Measurements from ENCODE around the gene GOPC.

GOPC gene

GRCh38 chr6:117605169-117605826, 3.0 kb upstream of the GOPC start:
- peak; percentile 79 for DNase-seq (ENCODE audit: low read depth)
- H3K4me3 ChIP-seq (ENCODE audit: low read length), result no peak overlapping the region
- peak; percentile 93 for TF ChIP-seq CTCF (conservative IDR thresholded peaks at IDR 0.05; ENCODE audit: low read length)

- DNase-seq (ENCODE audit: low read depth), result no peak
- no peak for TF ChIP-seq CTCF (conservative IDR thresholded peaks at IDR 0.05; ENCODE audit: low read length)
These were observed 1.5 kb upstream of the GOPC start for GRCh38 chr6:117603821-117604220.

GRCh38 chr6:117602899-117603588, 733 bp upstream of the GOPC start:
- peak overlapping the region; percentile 91 for H3K4me3 ChIP-seq (ENCODE audit: low read length)
- no peak for TF ChIP-seq CTCF (conservative IDR thresholded peaks at IDR 0.05; ENCODE audit: low read length)
- DNase-seq (ENCODE audit: low read depth), result no peak

More at GRCh38 chr6:117603821-117604220, 1.5 kb upstream of the GOPC start:
- no peak overlapping the region for H3K4me3 ChIP-seq (ENCODE audit: low read length)

GRCh38 chr6:117601811-117602150, 530 bp downstream of the GOPC start:
- H3K4me3 ChIP-seq (ENCODE audit: low read length), result peak overlapping the region; percentile 91
- TF ChIP-seq CTCF (conservative IDR thresholded peaks at IDR 0.05; ENCODE audit: low read length), result no peak
- no peak for DNase-seq (ENCODE audit: low read depth)

- no peak for TF ChIP-seq CTCF (conservative IDR thresholded peaks at IDR 0.05; ENCODE audit: low read length)
- H3K4me3 ChIP-seq (ENCODE audit: low read length), result peak overlapping the region; percentile 91
- peak; percentile 15 for DNase-seq (ENCODE audit: low read depth)
These were observed 2.1 kb downstream of the GOPC start for GRCh38 chr6:117600008-117600743.

GRCh38 chr6:117597755-117598154, 4.6 kb downstream of the GOPC start:
- no peak for TF ChIP-seq CTCF (conservative IDR thresholded peaks at IDR 0.05; ENCODE audit: low read length)
- no peak for DNase-seq (ENCODE audit: low read depth)
- H3K4me3 ChIP-seq (ENCODE audit: low read length), result no peak overlapping the region
